ENCODE data around the gene LNX2.
"Not testable (repeated sequence)": the region's sequence is repeated elsewhere in the genome, so short reads cannot be mapped to it uniquely, and the experiment has no call there.

LNX2 gene

GRCh38 chr13:27636589-27637288 lies 16.4 kb upstream of the LNX2 start:
- no peak for DNase-seq

- DNase-seq: no peak
Measured at GRCh38 chr13:27635266-27635665, 14.9 kb upstream of the LNX2 start.

GRCh38 chr13:27634791-27635190 lies 14.5 kb upstream of the LNX2 start:
- DNase-seq: no peak

- DNase-seq: no peak
Measured at GRCh38 chr13:27634231-27634630, 13.9 kb upstream of the LNX2 start.

- DNase-seq: no peak
Measured at GRCh38 chr13:27632648-27633047, 12.3 kb upstream of the LNX2 start.

GRCh38 chr13:27632214-27632613 lies 11.9 kb upstream of the LNX2 start:
- DNase-seq: no peak

- DNase-seq: no peak
Measured at GRCh38 chr13:27631665-27632064, 11.3 kb upstream of the LNX2 start.

GRCh38 chr13:27631156-27631555 lies 10.8 kb upstream of the LNX2 start:
- no peak for DNase-seq

- DNase-seq: not testable (repeated sequence)
Measured at GRCh38 chr13:27628766-27629165, 8.4 kb upstream of the LNX2 start.

- DNase-seq: no peak
Measured at GRCh38 chr13:27628081-27628480, 7.8 kb upstream of the LNX2 start.

GRCh38 chr13:27627380-27627779 lies 7.1 kb upstream of the LNX2 start:
- DNase-seq: no peak

GRCh38 chr13:27625839-27626238 lies 5.5 kb upstream of the LNX2 start:
- DNase-seq: no peak

GRCh38 chr13:27624071-27624470 lies 3.7 kb upstream of the LNX2 start:
- no peak for DNase-seq

- no peak for DNase-seq
Measured at GRCh38 chr13:27622881-27623280, 2.6 kb upstream of the LNX2 start.

GRCh38 chr13:27622102-27622820 lies 1.9 kb upstream of the LNX2 start:
- no peak for DNase-seq

GRCh38 chr13:27621366-27622101 lies 1.2 kb upstream of the LNX2 start, which contains the start of gene POLR1D:
TSS of gene POLR1D (plus strand) at chr13:27621892. CDS start at chr13:27621984, 92 bp downstream.
- DNase-seq: peak; percentile 81

GRCh38 chr13:27621116-27621365 lies 712 bp upstream of the LNX2 start:
- no peak for DNase-seq

GRCh38 chr13:27619728-27620376 lies 477 bp downstream of the LNX2 start:
- DNase-seq: peak; percentile 45 to 49

GRCh38 chr13:27619093-27619727 lies 1.1 kb downstream of the LNX2 start:
- no peak for DNase-seq

GRCh38 chr13:27617881-27618321 lies 2.4 kb downstream of the LNX2 start:
- no peak for DNase-seq

GRCh38 chr13:27613628-27614027 lies 6.7 kb downstream of the LNX2 start:
- no peak for DNase-seq

- DNase-seq: no peak
Measured at GRCh38 chr13:27607125-27607524, 13.2 kb downstream of the LNX2 start.

GRCh38 chr13:27605610-27606200 lies 14.6 kb downstream of the LNX2 start:
- no peak for DNase-seq
